GM12878 (cell line): ENCODE measurements around the gene TNFAIP8L1. TPM values are rescaled to one million over a fixed set of nuclear protein-coding genes. Genes with fewer than 3 reads are reported as not detected.
A peak's percentile ranks its signal among the peaks of the same experiment; 100 is the strongest.

Experiments
- ATAC-seq: fragments of 200-7000 bp; cut with Tn5 transposase; 3 replicates; pipeline ENCODE4 v1.9.1; 2020; ENCODE audit warnings: mild to moderate bottlenecking, moderate library complexity
- BruUV-seq: library from RNA; stranded (reverse); fragments of 400-500 nt; replicated peaks from 2 replicates; lab custom pipeline; 2021; lab: Mats Ljungman, UMichigan
- CTCF ChIA-PET: fragments of 300-600 bp; sonication (Branson Sonifier 250); formaldehyde crosslinking; extraction: SDS; loops from one replicate; lab custom pipeline; 2021; ENCODE audit warnings: inconsistent platforms; lab: Yijun Ruan, JAX
- POLR2A ChIA-PET: fragments of 350-600 bp; formaldehyde crosslinking; extraction: SDS; loops from one replicate; lab custom pipeline; 2021; ENCODE audit warnings: inconsistent platforms; lab: Charles Lee
- RAD21 ChIA-PET: fragments of 300-600 bp; sonication (Branson Sonifier 250); formaldehyde crosslinking; loops from one replicate; lab custom pipeline; 2023; ENCODE audit warnings: antibody characterized with exemption; ENCODE audit not compliant: unreplicated experiment; lab: Charles Lee
- SMC1A ChIA-PET: fragments of 300-600 bp; sonication (Branson Sonifier 250); formaldehyde crosslinking; loops from one replicate; lab custom pipeline; 2023; ENCODE audit not compliant: unreplicated experiment, uncharacterized antibody; lab: Charles Lee
- DNase-seq: peaks from one replicate; pipeline ENCODE4 v3.0.0-alpha.2; 2011; ENCODE audit warnings: low read depth, low spot score
- FAIRE-seq: peaks from 3 replicates; lab custom pipeline; 2011; peaks lifted over from hg19 to GRCh38; lab: Jason Lieb, UNC
- H2AFZ ChIP-seq: 2 replicates; pipeline ENCODE4 v1.6.0; 2011; ENCODE audit warnings: low read depth, low read length, control low read depth; ENCODE audit not compliant: control insufficient read depth
- H3K27ac ChIP-seq: 2 replicates; pipeline ENCODE4 v1.5.1; 2011; ENCODE audit warnings: control low read depth; ENCODE audit not compliant: control insufficient read depth, insufficient read depth
- H3K27me3 ChIP-seq, 2 experiments: replicated peaks in 1 of 2; 2 replicates each; pipeline versions ENCODE4 v1.6.0 to v1.6.1; 2011; ENCODE audit warnings: low read length in 1 of 2; ENCODE audit not compliant: control insufficient read depth in 2 of 2, insufficient read depth in 2 of 2
- H3K36me3 ChIP-seq, 2 experiments: 2 replicates each; pipeline ENCODE4 v1.5.1; 2011; ENCODE audit warnings: low read length in 1 of 2; ENCODE audit not compliant: control insufficient read depth in 2 of 2, insufficient read depth in 2 of 2
- H3K4me1 ChIP-seq: 2 replicates; pipeline ENCODE4 v1.6.1; 2011; ENCODE audit warnings: mild to moderate bottlenecking, low read length, moderate library complexity, mixed read lengths; ENCODE audit not compliant: control insufficient read depth, insufficient read depth
- H3K4me2 ChIP-seq: 2 replicates; pipeline ENCODE4 v1.6.0; 2011; ENCODE audit warnings: control low read depth; ENCODE audit not compliant: control insufficient read depth, insufficient read depth
- H3K4me3 ChIP-seq: fragments of 200-600 bp; sonication (generic); 2 replicates; pipeline ENCODE4 v1.5.1; 2016
- H3K79me2 ChIP-seq: 2 replicates; pipeline ENCODE4 v1.6.0; 2011; ENCODE audit warnings: low read length; ENCODE audit not compliant: control insufficient read depth, insufficient read depth
- H3K9ac ChIP-seq: 2 replicates; pipeline ENCODE4 v1.8.0; 2011; ENCODE audit warnings: low read length, control low read depth, mixed read lengths; ENCODE audit not compliant: control insufficient read depth, insufficient read depth
- H3K9me3 ChIP-seq: replicated peaks from 3 replicates; pipeline ENCODE4 v1.5.1; 2011; ENCODE audit warnings: mild to moderate bottlenecking, low read length; ENCODE audit not compliant: control insufficient read depth, insufficient read depth
- H4K20me1 ChIP-seq: 2 replicates; pipeline ENCODE4 v1.6.0; 2011; ENCODE audit not compliant: control insufficient read depth, insufficient read depth
- CREM ChIP-seq: IDR thresholded peaks from 2 replicates; pipeline ENCODE4 v1.6.1; 2014; ENCODE audit warnings: antibody characterized with exemption, low read depth
- NFIC ChIP-seq: IDR thresholded peaks from 2 replicates; pipeline ENCODE4 v1.6.1; 2012; ENCODE audit warnings: low read depth, mild to moderate bottlenecking, inconsistent platforms, low read length, moderate library complexity
- POLR2A ChIP-seq: IDR thresholded peaks from 2 replicates; pipeline ENCODE4 v1.6.1; 2011; ENCODE audit warnings: low read depth, mild to moderate bottlenecking, low read length
- POLR2AphosphoS5 ChIP-seq: IDR thresholded peaks from 2 replicates; pipeline ENCODE4 v1.6.1; 2011; ENCODE audit warnings: mild to moderate bottlenecking, low read length, inconsistent platforms
- SUZ12 ChIP-seq: fragments of 200-600 bp; sonication (generic); IDR thresholded peaks from one replicate; pipeline ENCODE4 v1.6.1; 2018; ENCODE audit warnings: antibody characterized with exemption, mild to moderate bottlenecking; ENCODE audit not compliant: unreplicated experiment
- TAF1 ChIP-seq: IDR thresholded peaks from 2 replicates; pipeline ENCODE4 v1.6.1; 2011; ENCODE audit warnings: mild to moderate bottlenecking, low read depth, low read length, borderline replicate concordance
- YY1 ChIP-seq: IDR thresholded peaks from 2 replicates; pipeline ENCODE4 v1.6.1; 2011; ENCODE audit warnings: low read depth, mild to moderate bottlenecking, low read length
- WGBS: methylation state at CpG from one replicate; pipeline ENCODE4 v1.1.6; 2016; ENCODE audit warnings: low lambda C conversion rate; ENCODE audit not compliant: insufficient replicate concordance, insufficient coverage; ENCODE audit errors: missing lambda C conversion rate; 5-methylcytosine and 5-hydroxymethylcytosine counted together
- in situ Hi-C: fragments of 300-500 bp; cut with MboI; formaldehyde crosslinking; loops from 9 replicates; pipeline ENCODE4 v1.14.3; 2018; ENCODE audit warnings: mixed read lengths
- intact Hi-C: fragments of 100-400 bp; cut with micrococcal nuclease; formaldehyde crosslinking; loops from one replicate; pipeline ENCODE4 v1.14.2; 2022; ENCODE audit not compliant: unreplicated experiment
- polyA plus RNA-seq, 11 experiments: library from polyadenylated mRNA; depleted of rRNA in 4 of 11; unstranded in 6 of 11; stranded (reverse) in 5 of 11; fragments of >200 nt; fragmentation: Nextera tagmentation in 4 of 11; fragmentation: Illumina TruSeq in 1 of 11; extraction: Ambion mirVana in 4 of 11; extraction: Trizol in 1 of 11; gene quantifications; 1 replicate in 1 of 11; 2 replicates in 10 of 11; pipeline versions ENCODE4 v1.2.1 to v1.2.3, GENCODE V29; 2011 to 2016; ENCODE audit warnings: inconsistent platforms in 2 of 11, missing spikeins in 2 of 11, low read depth in 1 of 11
- total RNA-seq, 4 experiments: library from RNA; depleted of rRNA in 3 of 4; stranded (reverse); fragments of >200 nt in 3 of 4; fragmentation: Illumina TruSeq in 1 of 4; extraction: Trizol in 1 of 4; gene quantifications; 2 replicates each; pipeline versions ENCODE4 v1.2.1 to v1.2.3, GENCODE V29; 2013 to 2021
- TF ChIP-seq, protein P1 (sequence below): fragments of 450-650 bp; IDR thresholded peaks from 2 replicates; pipeline ENCODE4 v1.6.1; 2016; ENCODE audit warnings: mild to moderate bottlenecking
- TF ChIP-seq, protein P2 (sequence below): fragments of 150-350 bp; IDR thresholded peaks from 2 replicates; pipeline ENCODE4 v1.6.1; 2016; ENCODE audit warnings: low read depth, low read length

Gene TNFAIP8L1
- total and polyA plus RNA-seq, 10 of the 15 experiments (the other 5 are each of a cell fraction or from before 2014, with no cell fraction given) = 0.93 to 12.7 (median 8.6) TPM

DNA sequence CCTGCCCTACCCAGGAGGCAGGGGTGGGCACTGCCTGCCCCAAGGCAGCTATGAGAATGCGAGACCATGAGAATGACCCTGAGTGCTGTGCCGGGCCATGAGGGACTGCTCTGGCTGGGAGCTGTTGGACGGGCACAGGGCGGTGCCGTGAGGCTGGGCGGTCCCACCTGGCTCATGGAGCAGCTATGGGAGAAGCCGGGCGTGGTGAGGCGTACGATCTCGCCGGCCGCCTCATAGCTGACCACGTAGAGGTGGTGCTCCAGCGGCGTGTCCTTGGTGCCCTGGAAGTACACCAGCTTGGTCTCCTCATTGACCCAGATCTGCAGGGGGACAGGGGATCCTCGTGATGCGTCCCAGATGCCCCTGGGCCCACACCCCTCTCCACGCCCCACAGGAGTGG lies 50.1 kb downstream of the TNFAIP8L1 start (continued):
- TF ChIP-seq, protein P1, sequence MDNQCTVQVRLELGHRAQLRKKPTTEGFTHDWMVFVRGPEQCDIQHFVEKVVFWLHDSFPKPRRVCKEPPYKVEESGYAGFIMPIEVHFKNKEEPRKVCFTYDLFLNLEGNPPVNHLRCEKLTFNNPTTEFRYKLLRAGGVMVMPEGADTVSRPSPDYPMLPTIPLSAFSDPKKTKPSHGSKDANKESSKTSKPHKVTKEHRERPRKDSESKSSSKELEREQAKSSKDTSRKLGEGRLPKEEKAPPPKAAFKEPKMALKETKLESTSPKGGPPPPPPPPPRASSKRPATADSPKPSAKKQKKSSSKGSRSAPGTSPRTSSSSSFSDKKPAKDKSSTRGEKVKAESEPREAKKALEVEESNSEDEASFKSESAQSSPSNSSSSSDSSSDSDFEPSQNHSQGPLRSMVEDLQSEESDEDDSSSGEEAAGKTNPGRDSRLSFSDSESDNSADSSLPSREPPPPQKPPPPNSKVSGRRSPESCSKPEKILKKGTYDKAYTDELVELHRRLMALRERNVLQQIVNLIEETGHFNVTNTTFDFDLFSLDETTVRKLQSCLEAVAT = no peak
- no peak for TF ChIP-seq SUZ12
- TF ChIP-seq NFIC = no peak
- no peak for TF ChIP-seq TAF1
- TF ChIP-seq CREM = no peak
- no peak for TF ChIP-seq YY1
- no peak for TF ChIP-seq POLR2AphosphoS5

DNA sequence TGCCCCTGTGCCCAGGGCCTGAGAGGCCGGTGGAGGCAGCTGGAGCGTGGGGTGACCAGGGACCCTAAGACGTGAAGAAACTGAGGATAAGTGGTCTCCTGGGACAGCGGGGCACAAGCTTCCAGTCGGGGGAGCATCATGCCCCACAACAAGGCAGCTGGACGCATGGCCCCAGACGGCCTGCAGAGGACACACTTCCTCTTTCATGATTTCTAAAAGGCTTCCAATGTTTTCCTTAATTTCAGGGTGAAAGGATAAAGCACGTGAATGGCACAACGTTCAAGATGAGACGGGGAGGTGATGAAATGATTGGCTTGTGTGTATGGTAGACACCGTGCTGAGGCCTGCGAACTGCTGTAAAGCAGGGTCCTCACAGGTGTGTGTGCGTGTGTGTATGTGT lies 51.0 kb downstream of the TNFAIP8L1 start:
- Histone ChIP-seq H3K36me3 (peaks cover 25 to 38% of the 10 kb centered on the region in 2 experiments; a peak in 3 of 4 replicates), H3K27ac (no peak overlapping the region), H2AFZ (no peak overlapping the region), H3K4me3 (no peak overlapping the region), H3K4me2 (no peak overlapping the region), H3K4me1 (no peaks in the 10 kb centered on the region), H3K9ac (no peak overlapping the region), H3K27me3 (no peaks in the 10 kb centered on the region), H3K9me3 (no peaks in the 10 kb centered on the region), H3K79me2 (no peaks in the 10 kb centered on the region), H4K20me1 (no peaks in the 10 kb centered on the region)
- intact Hi-C loops = no loop called here
- SMC1A ChIA-PET = no interaction called here
- CTCF ChIA-PET = no interaction called here
- no peak for FAIRE-seq
- RAD21 ChIA-PET = no interaction called here
- 0 out of 2 replicates have a peak, but pooled peaks have one; percentile 3 for TF ChIP-seq POLR2A
- TF ChIP-seq, protein P2, sequence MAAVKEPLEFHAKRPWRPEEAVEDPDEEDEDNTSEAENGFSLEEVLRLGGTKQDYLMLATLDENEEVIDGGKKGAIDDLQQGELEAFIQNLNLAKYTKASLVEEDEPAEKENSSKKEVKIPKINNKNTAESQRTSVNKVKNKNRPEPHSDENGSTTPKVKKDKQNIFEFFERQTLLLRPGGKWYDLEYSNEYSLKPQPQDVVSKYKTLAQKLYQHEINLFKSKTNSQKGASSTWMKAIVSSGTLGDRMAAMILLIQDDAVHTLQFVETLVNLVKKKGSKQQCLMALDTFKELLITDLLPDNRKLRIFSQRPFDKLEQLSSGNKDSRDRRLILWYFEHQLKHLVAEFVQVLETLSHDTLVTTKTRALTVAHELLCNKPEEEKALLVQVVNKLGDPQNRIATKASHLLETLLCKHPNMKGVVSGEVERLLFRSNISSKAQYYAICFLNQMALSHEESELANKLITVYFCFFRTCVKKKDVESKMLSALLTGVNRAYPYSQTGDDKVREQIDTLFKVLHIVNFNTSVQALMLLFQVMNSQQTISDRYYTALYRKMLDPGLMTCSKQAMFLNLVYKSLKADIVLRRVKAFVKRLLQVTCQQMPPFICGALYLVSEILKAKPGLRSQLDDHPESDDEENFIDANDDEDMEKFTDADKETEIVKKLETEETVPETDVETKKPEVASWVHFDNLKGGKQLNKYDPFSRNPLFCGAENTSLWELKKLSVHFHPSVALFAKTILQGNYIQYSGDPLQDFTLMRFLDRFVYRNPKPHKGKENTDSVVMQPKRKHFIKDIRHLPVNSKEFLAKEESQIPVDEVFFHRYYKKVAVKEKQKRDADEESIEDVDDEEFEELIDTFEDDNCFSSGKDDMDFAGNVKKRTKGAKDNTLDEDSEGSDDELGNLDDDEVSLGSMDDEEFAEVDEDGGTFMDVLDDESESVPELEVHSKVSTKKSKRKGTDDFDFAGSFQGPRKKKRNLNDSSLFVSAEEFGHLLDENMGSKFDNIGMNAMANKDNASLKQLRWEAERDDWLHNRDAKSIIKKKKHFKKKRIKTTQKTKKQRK = no peak
- ATAC-seq = no peak
- in situ Hi-C loops = no loop called here
- POLR2A ChIA-PET = no interaction called here
- no peak for DNase-seq
- BruUV-seq = no TSS peak
- 81% methylated on average over 13 of the region's 13 CpGs for WGBS
